Liver (tissue), 9 donors: ENCODE measurements around the gene NPR2. TPM values are rescaled to one million over a fixed set of nuclear protein-coding genes. Genes with fewer than 3 reads are reported as not detected.

Experiments
- DNase-seq: peaks from one replicate; pipeline ENCODE4 v3.0.0-alpha.2; 2017; ENCODE audit warnings: low spot score
- H3K27ac ChIP-seq, 2 donors: one replicate each; pipeline ENCODE4 v1.7.0; 2013; ENCODE audit warnings: inconsistent platforms in 2 of 2, low read length in 2 of 2, control low read depth in 1 of 2, low read depth in 1 of 2, mild to moderate bottlenecking in 1 of 2
- H3K27me3 ChIP-seq, 4 donors: one replicate each; pipeline versions ENCODE4 v1.6.1 to v1.7.0; 2013; ENCODE audit warnings: low read length in 3 of 4, inconsistent platforms in 1 of 4, mild to moderate bottlenecking in 1 of 4, moderate library complexity in 1 of 4; ENCODE audit not compliant: control insufficient read depth in 4 of 4, insufficient read depth in 4 of 4
- H3K36me3 ChIP-seq, 4 donors: one replicate each; pipeline versions ENCODE4 v1.6.1 to v1.7.0; 2013; ENCODE audit warnings: low read length in 3 of 4, mild to moderate bottlenecking in 3 of 4, low read depth in 1 of 4, moderate library complexity in 1 of 4; ENCODE audit not compliant: control insufficient read depth in 4 of 4, insufficient read depth in 3 of 4
- H3K4me1 ChIP-seq, 4 donors: one replicate each; pipeline versions ENCODE4 v1.6.1 to v1.7.0; 2013; ENCODE audit warnings: low read length in 3 of 4, mild to moderate bottlenecking in 3 of 4, moderate library complexity in 1 of 4; ENCODE audit not compliant: control insufficient read depth in 4 of 4, insufficient read depth in 4 of 4
- H3K4me3 ChIP-seq, 3 donors: one replicate each; pipeline versions ENCODE4 v1.6.1 to v1.7.0; 2013; ENCODE audit warnings: low read length in 3 of 3, control low read depth in 1 of 3, low read depth in 1 of 3, mild to moderate bottlenecking in 1 of 3
- H3K9ac ChIP-seq, 2 donors: one replicate each; pipeline ENCODE4 v1.7.0; 2013; ENCODE audit warnings: low read length in 2 of 2, mild to moderate bottlenecking in 2 of 2, moderate library complexity in 2 of 2, control low read depth in 1 of 2, low read depth in 1 of 2
- H3K9me3 ChIP-seq, 4 donors: one replicate each; pipeline versions ENCODE4 v1.6.1 to v1.7.0; 2013; ENCODE audit warnings: low read length in 3 of 4; ENCODE audit not compliant: control insufficient read depth in 4 of 4
- FOXA1 ChIP-seq: IDR thresholded peaks from 2 replicates; pipeline ENCODE4 v1.6.1; 2016; ENCODE audit warnings: antibody characterized with exemption
- FOXA2 ChIP-seq: IDR thresholded peaks from 2 replicates; pipeline ENCODE4 v1.6.1; 2016; ENCODE audit warnings: antibody characterized with exemption
- GABPA ChIP-seq, 2 donors: IDR thresholded peaks in 1 of 2; conservative IDR thresholded peaks in 1 of 2; 2 replicates each; pipeline ENCODE4 v1.6.1; 2016; ENCODE audit warnings: antibody characterized with exemption in 2 of 2, mild to moderate bottlenecking in 1 of 2, moderate library complexity in 1 of 2
- HNF4A ChIP-seq, 2 donors: conservative IDR thresholded peaks; 2 replicates each; pipeline ENCODE4 v1.6.1; 2016; ENCODE audit warnings: antibody characterized with exemption in 2 of 2, mild to moderate bottlenecking in 2 of 2
- HNF4G ChIP-seq: IDR thresholded peaks from 2 replicates; pipeline ENCODE4 v1.6.1; 2016; ENCODE audit warnings: antibody characterized with exemption
- JUND ChIP-seq, 2 donors: IDR thresholded peaks; 2 replicates each; pipeline ENCODE4 v1.6.1; 2016; ENCODE audit warnings: antibody characterized with exemption in 2 of 2
- NR2F2 ChIP-seq: IDR thresholded peaks from 2 replicates; pipeline ENCODE4 v1.6.1; 2016; ENCODE audit warnings: antibody characterized with exemption
- SP1 ChIP-seq: IDR thresholded peaks from 2 replicates; pipeline ENCODE4 v1.6.1; 2018; ENCODE audit warnings: antibody characterized with exemption, mild to moderate bottlenecking
- TAF1 ChIP-seq: conservative IDR thresholded peaks from 2 replicates; pipeline ENCODE4 v1.6.1; 2016; ENCODE audit warnings: antibody characterized with exemption, mild to moderate bottlenecking
- YY1 ChIP-seq: IDR thresholded peaks from 2 replicates; pipeline ENCODE4 v1.6.1; 2016; ENCODE audit warnings: antibody characterized with exemption, mild to moderate bottlenecking
- polyA plus RNA-seq, 2 donors: library from polyadenylated mRNA; stranded (reverse) in 1 of 2; unstranded in 1 of 2; fragments of 200-250 nt in 1 of 2; fragments of >200 nt in 1 of 2; fragmentation: Nextera tagmentation in 1 of 2; extraction: Ambion mirVana in 1 of 2; gene quantifications; one replicate each; pipeline versions ENCODE4 v1.2.1 to v1.2.3, GENCODE V29; 2013 to 2015
- total RNA-seq, 2 donors: library from RNA; depleted of rRNA; stranded (reverse); fragments of >200 nt; gene quantifications; one replicate each; pipeline ENCODE4 v1.2.3, GENCODE V29; 2014
- TF ChIP-seq, protein P1 (sequence below): IDR thresholded peaks from 2 replicates; pipeline ENCODE4 v1.6.1; 2016; ENCODE audit warnings: antibody characterized with exemption
- TF ChIP-seq, protein P2 (sequence below): fragments of 150-350 bp; IDR thresholded peaks from 2 replicates; pipeline ENCODE4 v1.5.1; 2017; ENCODE audit warnings: improper control_type of control experiment, low read depth, low read length; ENCODE audit not compliant: missing input control
- TF ChIP-seq, protein P3 (sequence below): IDR thresholded peaks from 2 replicates; pipeline ENCODE4 v1.6.1; 2016; ENCODE audit warnings: antibody characterized with exemption, mild to moderate bottlenecking
- donor health status: healthy.
- donor health status: healthy.
- donor health status: healthy.
- donor health status: healthy.
- donor health status: healthy.

NPR2 gene
- total and polyA plus RNA-seq, 4 donors: 8.6 to 17.1 (median 11.2) TPM

DNA sequence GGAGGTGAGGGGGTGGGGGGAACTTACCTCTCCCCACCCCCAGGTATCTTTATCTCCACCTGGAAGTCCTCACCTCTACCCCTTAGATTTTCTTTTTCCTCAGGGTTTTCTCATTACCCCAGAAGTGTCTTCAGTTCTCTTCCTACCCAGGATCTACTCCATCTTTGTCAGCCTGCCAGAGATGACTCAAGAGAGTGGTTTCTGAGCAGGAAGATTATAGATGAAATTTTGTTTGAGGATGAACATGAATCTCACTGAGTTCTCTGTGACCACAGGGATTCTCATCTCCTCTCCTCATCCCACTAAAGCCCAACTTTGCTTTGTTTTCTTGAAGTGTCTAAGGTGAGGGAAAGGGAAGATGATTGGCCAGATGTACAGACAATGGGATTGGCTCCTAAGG lies 28.7 kb downstream of the NPR2 start:
- TF ChIP-seq, protein P1, sequence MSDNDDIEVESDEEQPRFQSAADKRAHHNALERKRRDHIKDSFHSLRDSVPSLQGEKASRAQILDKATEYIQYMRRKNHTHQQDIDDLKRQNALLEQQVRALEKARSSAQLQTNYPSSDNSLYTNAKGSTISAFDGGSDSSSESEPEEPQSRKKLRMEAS: no peak
- no peak for TF ChIP-seq GABPA (IDR thresholded peaks at IDR 0.05 in 1 of 2, conservative IDR thresholded peaks at IDR 0.05 in 1 of 2)
- TF ChIP-seq HNF4A (conservative IDR thresholded peaks at IDR 0.05): no peak
- TF ChIP-seq, protein P2, sequence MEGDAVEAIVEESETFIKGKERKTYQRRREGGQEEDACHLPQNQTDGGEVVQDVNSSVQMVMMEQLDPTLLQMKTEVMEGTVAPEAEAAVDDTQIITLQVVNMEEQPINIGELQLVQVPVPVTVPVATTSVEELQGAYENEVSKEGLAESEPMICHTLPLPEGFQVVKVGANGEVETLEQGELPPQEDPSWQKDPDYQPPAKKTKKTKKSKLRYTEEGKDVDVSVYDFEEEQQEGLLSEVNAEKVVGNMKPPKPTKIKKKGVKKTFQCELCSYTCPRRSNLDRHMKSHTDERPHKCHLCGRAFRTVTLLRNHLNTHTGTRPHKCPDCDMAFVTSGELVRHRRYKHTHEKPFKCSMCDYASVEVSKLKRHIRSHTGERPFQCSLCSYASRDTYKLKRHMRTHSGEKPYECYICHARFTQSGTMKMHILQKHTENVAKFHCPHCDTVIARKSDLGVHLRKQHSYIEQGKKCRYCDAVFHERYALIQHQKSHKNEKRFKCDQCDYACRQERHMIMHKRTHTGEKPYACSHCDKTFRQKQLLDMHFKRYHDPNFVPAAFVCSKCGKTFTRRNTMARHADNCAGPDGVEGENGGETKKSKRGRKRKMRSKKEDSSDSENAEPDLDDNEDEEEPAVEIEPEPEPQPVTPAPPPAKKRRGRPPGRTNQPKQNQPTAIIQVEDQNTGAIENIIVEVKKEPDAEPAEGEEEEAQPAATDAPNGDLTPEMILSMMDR: no peak
- no peak for TF ChIP-seq SP1
- TF ChIP-seq HNF4G: no peak
- TF ChIP-seq TAF1: no peak
- TF ChIP-seq JUND (IDR thresholded peaks at IDR 0.05): no peak
- no peak for TF ChIP-seq FOXA2
- TF ChIP-seq NR2F2: no peak
- TF ChIP-seq, protein P3, sequence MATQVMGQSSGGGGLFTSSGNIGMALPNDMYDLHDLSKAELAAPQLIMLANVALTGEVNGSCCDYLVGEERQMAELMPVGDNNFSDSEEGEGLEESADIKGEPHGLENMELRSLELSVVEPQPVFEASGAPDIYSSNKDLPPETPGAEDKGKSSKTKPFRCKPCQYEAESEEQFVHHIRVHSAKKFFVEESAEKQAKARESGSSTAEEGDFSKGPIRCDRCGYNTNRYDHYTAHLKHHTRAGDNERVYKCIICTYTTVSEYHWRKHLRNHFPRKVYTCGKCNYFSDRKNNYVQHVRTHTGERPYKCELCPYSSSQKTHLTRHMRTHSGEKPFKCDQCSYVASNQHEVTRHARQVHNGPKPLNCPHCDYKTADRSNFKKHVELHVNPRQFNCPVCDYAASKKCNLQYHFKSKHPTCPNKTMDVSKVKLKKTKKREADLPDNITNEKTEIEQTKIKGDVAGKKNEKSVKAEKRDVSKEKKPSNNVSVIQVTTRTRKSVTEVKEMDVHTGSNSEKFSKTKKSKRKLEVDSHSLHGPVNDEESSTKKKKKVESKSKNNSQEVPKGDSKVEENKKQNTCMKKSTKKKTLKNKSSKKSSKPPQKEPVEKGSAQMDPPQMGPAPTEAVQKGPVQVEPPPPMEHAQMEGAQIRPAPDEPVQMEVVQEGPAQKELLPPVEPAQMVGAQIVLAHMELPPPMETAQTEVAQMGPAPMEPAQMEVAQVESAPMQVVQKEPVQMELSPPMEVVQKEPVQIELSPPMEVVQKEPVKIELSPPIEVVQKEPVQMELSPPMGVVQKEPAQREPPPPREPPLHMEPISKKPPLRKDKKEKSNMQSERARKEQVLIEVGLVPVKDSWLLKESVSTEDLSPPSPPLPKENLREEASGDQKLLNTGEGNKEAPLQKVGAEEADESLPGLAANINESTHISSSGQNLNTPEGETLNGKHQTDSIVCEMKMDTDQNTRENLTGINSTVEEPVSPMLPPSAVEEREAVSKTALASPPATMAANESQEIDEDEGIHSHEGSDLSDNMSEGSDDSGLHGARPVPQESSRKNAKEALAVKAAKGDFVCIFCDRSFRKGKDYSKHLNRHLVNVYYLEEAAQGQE: no peak
- TF ChIP-seq YY1: no peak
- TF ChIP-seq FOXA1: no peak
- no peaks in the 10 kb centered on the region for H3K9me3 ChIP-seq
- H3K27ac ChIP-seq: no peak overlapping the region
- no peak overlapping the region for H3K4me3 ChIP-seq
- H3K9ac ChIP-seq: no peak overlapping the region
- DNase-seq: no peak
- H3K4me1 ChIP-seq: peaks cover 0 to 6% (median 3%) of the 10 kb centered on the region in 4 donors
- H3K36me3 ChIP-seq: no peaks in the 10 kb centered on the region
- no peaks in the 10 kb centered on the region for H3K27me3 ChIP-seq

DNA sequence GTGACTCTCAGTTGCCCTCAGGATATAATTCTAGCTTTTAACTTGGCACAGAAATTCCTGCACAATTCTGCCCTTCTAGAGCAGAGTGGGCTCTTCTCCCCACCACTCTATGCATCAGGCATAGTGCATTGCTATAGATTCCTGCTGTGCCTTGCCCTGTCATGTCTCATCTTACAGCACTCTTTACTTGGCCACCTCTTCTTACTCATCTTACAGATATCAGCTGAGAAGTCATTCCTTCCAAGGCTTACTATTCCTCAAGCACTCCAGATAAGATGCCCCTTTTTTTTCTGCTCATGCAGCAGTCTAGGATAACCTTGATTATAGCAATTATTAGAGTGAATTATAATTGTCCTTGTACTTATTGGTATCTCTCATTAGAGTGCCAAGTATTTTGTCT lies 31.5 kb downstream of the NPR2 start:
- Histone ChIP-seq H3K27me3 (no peaks in the 10 kb centered on the region), H3K27ac (no peak overlapping the region)

More for the DNA sequence above, 31.5 kb downstream of the NPR2 start:
- Histone ChIP-seq H3K9ac (no peak overlapping the region), H3K36me3 (no peaks in the 10 kb centered on the region), H3K9me3 (no peaks in the 10 kb centered on the region), H3K4me3 (no peak overlapping the region), H3K4me1 (peaks cover 0 to 4% (median 1%) of the 10 kb centered on the region in 4 donors)
- TF ChIP-seq YY1: no peak
- no peak for TF ChIP-seq HNF4G
- TF ChIP-seq, protein P2: no peak
- TF ChIP-seq TAF1: no peak
- DNase-seq: no peak
